ENCODE measurements around the gene MPRIP.

- TF ChIP-seq, protein P1, sequence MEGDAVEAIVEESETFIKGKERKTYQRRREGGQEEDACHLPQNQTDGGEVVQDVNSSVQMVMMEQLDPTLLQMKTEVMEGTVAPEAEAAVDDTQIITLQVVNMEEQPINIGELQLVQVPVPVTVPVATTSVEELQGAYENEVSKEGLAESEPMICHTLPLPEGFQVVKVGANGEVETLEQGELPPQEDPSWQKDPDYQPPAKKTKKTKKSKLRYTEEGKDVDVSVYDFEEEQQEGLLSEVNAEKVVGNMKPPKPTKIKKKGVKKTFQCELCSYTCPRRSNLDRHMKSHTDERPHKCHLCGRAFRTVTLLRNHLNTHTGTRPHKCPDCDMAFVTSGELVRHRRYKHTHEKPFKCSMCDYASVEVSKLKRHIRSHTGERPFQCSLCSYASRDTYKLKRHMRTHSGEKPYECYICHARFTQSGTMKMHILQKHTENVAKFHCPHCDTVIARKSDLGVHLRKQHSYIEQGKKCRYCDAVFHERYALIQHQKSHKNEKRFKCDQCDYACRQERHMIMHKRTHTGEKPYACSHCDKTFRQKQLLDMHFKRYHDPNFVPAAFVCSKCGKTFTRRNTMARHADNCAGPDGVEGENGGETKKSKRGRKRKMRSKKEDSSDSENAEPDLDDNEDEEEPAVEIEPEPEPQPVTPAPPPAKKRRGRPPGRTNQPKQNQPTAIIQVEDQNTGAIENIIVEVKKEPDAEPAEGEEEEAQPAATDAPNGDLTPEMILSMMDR (IDR thresholded peaks at IDR 0.05; ENCODE audit: borderline replicate concordance, extremely low read depth, low read length, poor library complexity, severe bottlenecking), result no peak
- no peak for TF ChIP-seq EZH2 (IDR thresholded peaks at IDR 0.05; ENCODE audit: borderline replicate concordance, low read depth, low read length, severe bottlenecking)
Observed at GRCh38 chr17:17237026-17237799, 195.0 kb downstream of the MPRIP start, which contains the start of gene FLCN.

All from DND-41 (cell line).